NCI-H526 (cell line): Measurements from ENCODE around the gene FOXP1.

Experiments
- DNase-seq, 2 experiments: peaks; one replicate each; lab custom pipeline; 2025; lab: John Stamatoyannopoulos, UW

Gene FOXP1

DNA sequence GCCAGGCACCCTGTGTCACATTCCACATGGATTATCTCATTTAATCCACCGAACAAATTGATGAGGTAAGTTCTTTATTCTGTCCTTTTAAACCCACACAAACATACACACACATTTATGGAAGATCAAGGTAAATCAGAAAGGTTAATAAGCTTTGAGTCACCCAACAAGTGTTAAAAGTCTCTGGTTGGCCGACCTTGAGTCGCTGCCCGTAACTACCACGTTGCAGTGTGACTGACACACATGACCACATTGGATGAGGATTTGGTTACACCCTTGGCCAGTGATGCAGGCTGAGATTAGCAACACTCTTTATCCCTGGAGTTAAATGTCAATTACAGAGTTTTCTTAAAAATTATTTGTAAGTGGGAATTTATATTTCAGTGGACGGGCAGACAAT lies 19.2 kb downstream of the FOXP1 start:
- no peak for DNase-seq

DNA sequence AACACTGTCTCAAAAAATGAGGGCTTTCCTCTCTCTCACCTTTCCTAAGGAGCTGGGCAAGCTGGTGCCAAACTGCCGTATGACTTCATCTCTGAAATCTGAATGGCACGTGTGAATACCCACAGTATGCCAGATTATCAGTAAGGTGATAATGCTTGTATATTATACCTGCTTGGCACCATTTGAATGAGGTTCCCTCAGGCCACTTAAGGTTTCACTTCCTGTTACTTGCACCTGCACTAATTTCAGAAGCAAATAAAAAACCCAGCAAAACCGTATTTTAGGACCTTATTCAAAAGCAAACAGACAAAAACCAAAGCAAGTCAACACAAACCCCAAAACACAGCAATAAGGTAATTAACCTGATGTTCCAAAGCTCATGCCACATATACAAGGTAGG lies 19.7 kb downstream of the FOXP1 start:
- no peak for DNase-seq

DNA sequence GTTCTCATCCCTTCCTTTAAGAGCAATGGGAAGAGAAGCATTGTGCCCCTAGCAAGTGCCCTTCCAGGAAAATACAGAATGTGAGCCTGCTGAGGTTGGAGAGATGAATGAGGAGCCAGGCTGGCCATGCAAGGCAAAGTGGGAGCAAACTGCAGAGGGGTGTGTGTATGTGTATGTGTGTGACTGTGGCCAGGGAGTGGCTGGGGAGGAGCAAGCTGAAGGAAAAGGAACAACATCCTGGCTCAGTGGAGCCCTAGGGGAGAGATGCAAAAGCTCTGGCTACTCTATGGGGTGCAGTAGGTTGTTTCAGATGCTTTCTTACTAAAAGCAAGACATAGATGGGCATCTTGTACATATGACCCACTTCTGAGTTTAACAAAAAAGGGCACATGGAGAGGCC lies 20.6 kb downstream of the FOXP1 start:
- no peak for DNase-seq

DNA sequence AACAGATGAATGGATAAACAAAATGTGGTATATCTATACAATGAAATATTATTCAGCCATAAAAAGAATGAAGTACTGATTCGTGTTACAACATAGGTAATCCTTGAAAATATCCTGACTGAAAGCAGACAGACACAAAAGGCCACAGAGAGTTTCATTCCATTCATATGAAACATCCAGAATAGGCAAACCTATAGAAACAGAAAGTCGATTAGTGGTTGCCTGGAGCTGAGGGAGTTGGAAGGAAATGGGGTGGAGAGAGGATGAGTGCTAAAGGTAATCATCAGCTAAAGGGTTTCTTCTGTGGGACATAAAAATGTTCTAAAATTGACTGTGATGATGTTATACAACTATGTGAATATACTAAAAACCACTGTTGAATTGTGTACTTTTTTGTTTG lies 22.9 kb downstream of the FOXP1 start:
- DNase-seq: no peak

DNA sequence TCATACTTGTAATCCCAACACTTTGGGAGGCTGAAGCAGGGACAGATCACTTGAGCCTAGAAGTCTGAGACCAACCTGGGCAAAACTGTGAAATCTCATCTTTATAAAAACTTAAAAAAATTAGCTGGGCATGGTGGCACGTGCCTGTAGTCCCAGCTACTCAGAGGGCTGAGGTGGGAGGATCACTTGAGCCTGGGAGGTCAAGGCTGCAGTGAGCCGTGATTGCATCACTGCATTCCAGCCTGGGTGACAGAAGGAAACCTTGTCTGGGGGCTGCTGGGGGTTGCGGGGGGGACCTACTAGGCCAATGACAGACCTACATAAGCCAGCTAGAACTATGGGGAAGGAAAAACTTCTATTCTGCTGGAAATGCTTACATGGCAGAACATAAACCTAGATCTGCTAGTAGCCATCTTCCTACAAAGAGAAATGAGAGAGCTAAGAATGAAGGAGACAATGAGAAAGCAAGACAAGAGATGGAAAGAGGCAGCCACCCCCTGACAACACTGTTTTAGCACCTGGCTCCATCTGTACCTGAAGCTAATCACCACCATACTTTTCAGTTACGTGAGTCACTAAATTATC lies 23.9 kb downstream of the FOXP1 start:
- DNase-seq: no peak

DNA sequence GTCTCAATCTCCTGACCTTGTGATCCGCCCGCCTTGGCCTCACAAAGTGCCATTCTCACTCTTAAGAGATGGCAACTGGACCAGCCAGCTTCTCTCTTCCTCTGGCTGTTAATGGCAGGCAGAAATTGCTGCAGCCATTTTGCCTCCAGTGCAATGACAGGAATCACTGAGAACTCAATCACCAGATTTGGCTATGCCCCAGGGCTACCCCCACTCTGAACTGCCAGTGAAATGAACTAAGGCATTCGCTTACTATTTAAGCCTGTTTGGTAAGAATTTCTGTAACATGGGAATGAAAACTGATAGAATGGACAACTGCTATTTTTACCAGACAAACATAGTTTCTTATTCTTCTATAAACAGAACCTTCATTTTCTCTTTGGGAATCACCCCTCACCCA lies 24.5 kb downstream of the FOXP1 start:
- no peak for DNase-seq

DNA sequence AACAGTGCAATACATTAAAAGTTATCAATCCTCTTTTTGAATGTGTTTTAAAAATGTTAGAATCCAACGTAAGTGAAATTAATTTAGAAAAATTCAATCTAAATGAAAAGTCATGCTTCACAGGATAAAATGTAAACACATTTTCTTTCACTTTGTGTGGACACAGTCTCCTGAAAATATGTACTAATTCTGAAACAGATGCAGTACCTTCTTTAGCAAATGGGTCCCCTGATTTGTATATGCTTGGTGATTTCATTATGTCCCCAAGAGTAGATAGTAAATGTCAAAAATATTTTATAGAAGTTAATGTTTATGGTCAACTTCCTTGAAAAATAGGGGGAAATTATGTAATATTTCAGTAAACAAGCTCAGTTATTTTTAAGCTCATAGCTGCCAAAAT lies 28.9 kb downstream of the FOXP1 start:
- no peak for DNase-seq

DNA sequence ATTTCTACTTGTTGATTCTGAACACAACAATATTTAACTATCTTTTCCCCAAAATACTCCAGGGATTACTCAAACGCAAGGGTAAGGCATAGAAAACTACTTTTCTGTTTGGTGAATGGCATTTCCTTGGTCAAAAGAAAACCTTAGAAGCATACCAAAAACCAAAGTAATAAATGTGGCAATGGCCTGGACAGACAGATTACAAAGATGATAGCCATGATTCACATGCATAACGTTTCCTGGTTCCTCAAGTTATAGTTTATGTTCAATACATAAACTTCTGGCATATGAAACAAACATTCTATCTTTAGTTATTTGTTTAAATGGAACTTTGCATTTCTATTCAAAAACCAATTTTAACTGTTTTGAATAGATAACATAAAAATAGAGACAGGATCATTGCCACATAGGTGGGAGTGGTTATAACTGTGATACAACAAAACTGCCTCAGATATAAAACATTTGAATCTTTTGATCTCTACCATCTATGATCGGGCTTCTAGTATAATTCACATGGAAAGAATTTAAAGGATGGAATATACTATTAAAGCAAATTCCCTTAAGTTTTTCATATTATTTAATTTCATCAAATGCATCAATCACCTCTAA lies 32.1 kb downstream of the FOXP1 start:
- DNase-seq: no peak

DNA sequence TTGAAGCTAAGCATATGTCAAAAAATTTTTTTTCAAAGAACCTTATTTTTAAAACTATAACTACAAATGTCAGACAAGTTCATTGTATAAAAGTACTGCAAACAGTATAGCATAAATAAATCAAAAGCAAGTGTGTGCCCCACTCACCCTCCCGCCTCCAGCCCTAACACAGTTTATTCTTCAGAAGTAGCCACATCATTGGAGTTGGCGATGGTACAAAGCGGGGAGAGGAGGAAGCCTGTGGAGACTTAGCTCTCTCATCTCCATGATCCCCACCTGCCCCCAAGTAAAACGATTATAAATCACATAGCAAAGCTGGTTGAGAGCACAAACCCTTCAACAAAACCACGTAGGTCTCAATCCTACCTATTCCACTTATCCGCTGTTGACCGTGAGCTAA lies 33.6 kb downstream of the FOXP1 start:
- no peak for DNase-seq

DNA sequence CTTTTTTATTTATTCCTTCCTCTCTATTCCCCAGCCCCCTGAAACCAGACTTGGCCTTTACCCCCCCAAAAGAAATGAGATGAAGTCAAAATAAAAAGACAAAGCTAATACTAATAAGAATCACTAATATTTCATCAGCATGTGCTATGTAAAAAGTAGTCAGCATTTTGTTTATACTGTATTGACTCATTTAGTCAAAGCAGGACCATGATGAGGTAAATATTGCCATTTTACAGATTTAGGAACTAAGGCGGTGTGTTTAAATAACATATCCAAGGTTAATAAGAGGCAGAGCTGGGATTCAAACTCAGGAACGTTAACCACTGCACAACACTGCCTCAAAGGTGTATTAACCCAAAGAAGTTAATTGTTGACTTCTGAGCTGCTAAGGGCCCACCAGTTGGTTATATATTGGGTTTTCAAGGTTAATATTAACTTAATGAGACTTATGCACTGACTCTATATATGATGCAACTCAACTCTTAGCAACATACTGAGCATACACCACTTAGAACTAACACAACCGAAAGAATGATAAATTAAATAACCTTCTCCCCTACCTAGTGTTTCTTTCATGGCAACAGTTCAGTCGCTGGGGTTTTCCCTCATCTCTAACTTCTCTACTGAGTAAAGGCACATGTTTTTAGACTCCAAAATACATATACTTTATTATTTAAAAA lies 34.7 kb downstream of the FOXP1 start:
- no peak for DNase-seq

DNA sequence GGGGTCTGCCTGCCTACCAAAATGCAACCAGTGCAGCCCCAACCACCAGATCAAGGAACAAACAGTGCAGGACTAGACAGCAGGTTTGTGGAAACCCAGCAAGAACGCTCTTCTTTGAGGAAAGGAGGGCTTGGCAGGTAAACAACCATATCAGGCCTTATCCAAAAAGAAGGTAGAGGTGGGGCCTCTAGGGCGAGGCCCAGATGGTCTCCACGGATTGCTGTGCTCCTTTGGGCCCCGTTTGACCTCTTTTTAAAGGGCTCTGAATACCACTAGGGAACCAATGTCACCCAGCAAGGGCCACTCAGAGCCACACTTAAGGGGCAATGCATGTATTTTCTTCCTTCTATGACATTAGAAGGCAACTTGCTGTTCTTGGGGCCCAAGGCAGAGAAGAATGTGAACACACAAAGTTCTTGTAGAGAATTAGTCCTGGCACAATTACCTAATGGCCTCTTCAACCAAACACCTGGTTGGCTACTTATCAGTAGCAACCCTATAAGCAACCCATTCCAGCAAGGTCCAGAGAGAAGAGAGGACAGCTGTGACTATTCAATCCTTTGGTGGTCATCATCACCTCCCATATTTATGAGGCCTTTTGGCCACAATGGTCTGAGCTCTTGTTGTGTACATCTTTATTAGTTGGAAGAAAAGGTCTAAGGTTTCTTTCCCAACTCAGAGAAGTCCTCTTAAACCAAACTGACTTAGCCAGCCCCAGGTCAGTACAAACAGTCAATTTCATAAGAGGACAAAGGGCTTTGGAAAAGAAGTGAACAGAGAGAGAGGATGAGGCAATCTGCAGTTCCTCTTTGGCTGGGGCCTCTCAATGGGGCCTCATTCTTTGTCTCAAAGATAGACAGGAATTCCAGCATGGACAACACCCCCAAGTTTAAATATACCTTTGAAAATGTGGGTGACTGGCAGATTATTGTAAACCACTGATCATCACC lies 36.0 kb downstream of the FOXP1 start:
- no peak for DNase-seq

DNA sequence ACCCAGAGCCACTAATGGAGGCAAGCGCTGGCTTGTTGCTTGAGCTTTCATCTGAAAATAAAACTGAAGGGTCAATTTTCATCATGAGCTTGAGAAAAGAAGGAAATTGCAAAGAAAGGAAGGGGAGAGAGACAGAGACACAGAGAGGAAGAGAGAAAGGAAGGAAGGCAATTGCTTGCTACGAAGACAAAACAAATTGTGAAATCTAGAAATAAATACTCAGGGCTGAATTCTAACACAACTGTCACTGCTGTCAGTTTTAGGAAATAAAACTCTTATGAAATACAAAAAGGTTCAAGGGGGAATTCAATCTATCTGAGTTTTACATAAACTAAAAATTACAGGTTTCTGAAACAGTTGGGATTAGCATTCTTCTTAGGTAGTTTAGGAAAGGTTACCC lies 36.7 kb downstream of the FOXP1 start:
- no peak for DNase-seq

DNA sequence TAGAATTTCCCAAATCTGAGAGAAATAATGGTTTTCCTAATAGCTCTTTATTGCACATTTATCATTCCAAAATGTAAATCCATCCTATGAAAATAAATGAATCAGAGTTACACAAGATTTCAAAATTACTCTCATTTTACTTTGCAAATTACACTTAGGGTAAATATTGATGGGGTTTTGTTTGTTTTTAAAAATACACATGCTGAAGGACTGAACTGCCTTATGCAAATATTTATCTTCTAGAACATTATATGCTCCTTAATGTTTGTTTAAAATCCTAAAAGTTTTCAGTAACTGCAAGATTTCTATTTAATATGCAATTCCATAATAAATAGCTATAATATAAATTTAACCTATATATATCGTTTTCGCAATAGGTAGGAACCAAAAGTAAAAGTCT lies 38.2 kb downstream of the FOXP1 start:
- no peak for DNase-seq

DNA sequence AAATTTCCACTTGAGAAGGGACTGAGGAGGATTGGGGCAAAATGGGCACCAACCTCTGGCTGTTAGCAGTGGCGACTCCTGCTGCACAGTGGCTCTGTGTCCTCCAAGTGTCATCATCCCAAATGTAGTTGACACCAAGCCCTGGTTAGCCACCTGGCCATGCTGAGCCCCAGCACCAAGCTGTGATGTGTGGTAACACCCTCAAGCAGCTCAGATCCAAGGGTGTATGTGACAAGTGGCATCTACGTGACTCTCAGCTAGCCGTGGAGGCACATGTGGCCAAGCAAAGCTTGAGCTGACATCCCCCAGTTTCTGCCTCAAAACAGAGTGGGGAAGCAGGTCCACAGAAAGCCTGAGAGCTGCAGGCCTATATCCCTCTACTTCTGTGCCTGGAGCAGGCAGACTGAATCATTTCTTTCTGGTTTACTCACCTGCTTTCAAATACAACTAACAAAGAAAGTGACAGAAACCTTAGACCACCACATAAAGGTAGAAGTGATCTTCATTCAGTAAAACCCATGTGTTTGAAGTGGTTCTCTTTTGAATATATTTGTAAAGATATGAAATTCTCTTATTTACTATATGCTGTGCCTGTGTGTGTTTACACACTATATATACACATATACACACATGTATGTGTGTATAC lies 40.0 kb downstream of the FOXP1 start:
- DNase-seq: peak in 1 of 2 experiments; percentile 16

DNA sequence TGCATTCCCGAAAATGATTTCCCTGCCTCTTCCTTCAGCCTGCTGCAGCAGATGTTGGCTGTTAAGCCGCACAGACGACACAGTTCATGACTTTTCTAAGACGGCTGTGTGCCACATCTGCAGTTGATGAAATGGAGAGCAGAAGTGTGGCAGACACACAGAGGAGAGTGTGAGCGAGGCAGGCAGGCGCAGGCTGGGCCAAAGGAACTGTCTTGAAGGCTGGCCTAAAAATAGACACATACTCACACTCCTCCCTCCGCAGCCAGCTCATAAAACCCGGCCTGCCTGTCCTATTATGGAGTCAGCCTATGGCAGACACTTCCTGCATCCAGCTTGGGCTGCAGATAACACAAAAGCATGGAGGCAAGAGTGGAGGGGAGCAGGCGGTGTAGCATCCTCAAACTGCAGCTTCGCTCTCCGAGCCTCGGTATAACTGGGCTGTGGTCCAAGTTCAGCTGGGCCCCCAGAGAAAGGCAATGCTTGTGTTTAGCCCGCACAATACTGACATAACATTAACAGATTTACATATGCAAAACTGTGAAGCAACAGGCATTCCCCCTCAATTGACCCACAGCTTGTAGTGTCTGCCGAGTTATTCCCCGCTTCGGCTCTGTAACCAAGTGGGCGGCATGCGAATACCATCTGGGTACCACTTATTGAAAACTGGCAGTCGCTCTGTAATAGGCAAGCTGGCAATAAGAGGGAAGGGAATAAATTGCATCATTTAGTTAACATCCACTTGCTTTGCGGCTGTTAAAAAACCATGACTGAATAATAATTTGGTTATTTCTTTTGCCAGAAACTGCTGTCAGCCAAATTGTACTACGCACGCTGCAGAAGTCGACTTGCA lies 40.8 kb downstream of the FOXP1 start:
- peak; percentile 76 to 86 for DNase-seq

DNA sequence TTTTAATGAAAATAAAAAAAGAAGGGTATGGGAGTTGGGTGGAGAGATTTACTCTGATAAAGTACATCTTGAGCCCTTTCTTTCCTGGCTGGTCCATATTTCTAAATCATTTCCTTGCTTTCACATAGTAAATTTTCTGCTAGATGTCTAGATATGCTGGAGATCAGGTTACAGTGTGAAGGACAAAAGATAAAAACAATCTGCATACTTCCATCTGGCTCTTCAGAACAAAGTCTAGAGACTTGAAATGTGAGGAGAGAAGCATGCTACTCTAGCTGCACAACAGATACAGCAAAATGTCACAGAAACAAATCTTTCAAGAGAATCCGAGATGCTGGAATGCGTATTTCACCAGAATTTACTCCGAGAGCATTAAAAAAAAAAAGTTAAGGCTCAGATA lies 42.2 kb downstream of the FOXP1 start:
- DNase-seq: peak in 1 of 2 experiments; percentile 10

DNA sequence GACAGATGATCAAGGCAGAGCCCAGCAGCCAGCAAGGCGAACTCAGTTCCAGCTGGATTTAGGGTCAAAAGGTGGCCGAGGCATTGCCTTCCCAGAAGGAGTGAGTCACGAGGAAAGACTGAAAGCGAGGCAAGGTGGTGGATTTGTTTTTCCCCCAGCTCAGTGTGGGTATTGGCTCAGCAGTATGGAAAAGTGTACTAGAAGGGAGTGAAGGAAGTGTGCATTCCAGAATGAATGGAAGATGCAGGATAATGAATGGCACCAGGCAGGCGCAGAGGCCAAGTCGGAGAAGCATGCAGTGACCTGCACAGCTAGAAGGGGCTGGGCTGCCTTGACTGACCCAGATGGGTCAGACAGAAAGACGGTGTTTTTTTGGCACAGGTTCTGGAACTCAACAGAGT lies 46.3 kb downstream of the FOXP1 start:
- DNase-seq: no peak

DNA sequence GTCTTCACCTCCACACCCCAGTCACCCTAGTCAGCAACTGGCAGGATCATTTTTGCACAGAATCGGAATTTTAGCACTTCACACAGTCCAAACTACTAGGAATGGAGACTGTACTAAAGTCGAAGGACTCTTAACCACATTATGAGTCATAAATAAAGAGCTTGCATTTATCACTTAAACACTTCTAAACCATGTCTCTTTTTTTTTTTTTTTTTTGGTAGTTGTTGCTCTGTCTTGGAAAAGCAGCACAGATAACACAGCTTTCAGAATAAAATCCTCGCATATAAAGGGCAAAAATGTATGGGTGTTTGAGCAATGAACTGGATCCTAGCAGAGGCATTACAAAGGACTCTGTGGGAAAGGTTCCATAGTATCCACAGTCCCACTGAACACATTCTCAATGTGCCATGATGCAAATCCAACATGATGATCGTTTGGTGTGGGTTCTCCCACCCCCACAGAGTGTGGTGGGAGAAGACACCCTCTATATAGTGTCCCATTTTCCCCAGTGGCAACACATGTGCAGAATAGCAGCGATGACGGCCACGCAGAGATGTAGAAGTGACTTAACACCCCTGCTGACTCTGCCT lies 47.1 kb downstream of the FOXP1 start:
- DNase-seq: no peak

DNA sequence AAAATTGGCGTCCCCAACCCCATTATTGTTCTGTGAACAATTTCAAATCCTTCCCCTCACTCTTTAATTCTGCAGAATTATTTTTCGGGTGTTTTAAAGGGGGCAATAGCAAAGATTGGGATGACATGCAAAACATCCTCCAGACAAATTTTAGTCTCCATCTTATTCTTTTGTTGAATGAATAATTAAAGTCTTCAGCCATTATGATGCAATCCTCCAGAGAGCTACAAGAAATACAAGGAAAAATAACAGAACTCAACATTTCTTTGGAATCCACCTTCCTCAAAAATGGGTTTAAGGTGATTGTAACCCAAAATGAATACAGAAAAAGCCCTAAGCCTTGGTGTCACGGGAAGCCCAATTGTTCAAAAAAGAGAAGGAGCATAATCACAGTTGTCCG lies 49.9 kb downstream of the FOXP1 start:
- no peak for DNase-seq

DNA sequence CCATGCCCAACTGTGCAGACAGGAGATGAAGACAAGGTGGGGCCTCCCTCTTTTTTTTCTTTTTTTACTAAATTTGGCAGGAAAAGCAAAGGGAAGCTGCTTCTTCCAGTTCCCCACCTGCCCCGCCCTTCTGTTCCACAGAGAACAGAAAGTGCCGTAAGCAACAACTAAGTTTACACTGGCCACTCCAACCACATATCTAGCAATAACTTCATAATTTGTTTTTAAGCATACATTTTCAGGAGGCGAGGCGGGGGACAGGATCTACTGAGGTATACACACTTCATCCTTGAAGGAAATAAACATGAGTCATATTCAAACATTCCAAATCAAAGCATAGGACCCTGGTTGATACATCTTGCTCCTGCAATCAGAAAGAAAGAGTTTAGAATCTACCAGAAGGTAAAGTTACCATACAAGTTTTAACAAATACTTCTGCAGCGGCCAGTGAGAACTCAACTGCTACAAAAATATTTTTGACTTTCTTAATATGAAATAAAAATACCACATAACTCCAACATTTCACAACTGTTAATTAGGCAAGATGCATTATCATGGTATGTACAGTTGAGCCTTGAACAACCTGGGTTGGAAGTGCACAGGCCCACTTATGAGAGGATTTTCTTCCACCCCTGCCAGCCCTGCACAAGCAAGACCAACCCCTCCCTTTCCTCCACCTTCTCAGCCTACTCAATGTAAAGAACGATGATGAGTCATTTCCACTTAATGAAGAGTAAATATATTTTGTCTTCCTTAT lies 50.7 kb downstream of the FOXP1 start:
- DNase-seq: no peak
